Natural killer cell treated with Interleukin-12 subunit alpha and Interleukin-12 subunit beta and Interleukin-15 and Interleukin-18, amount 100 ng/mL, for 72 hours (primary cell): Measurements from ENCODE around the gene ZNF660. TPM values are rescaled to one million over a fixed set of nuclear protein-coding genes. Genes with fewer than 3 reads are reported as not detected.
"Not testable (repeated sequence)": the region's sequence is repeated elsewhere in the genome, so short reads cannot be mapped to it uniquely, and the experiment has no call there.

Experiments used
- ATAC-seq, 2 donors: fragments of 150-1000 bp; cut with Tn5 transposase in 1 of 2; sonication (Bioruptor Pico), chemical (Tn5 transposase) in 1 of 2; 2 replicates each; pipeline ENCODE4 v1.10.0; 2021
- DNase-seq: peaks from one replicate; pipeline ENCODE4 v3.0.0; 2022; ENCODE audit warnings: low spot score
- H3K27ac Mint-ChIP-seq, 2 donors: 1 replicate in 1 of 2; 2 replicates in 1 of 2; pipeline ENCODE4 v1.8.0; 2022; ENCODE audit warnings: mixed read lengths in 2 of 2, mild to moderate bottlenecking in 1 of 2, moderate library complexity in 1 of 2
- H3K27me3 Mint-ChIP-seq, 2 donors: 1 replicate in 1 of 2; 2 replicates in 1 of 2; pipeline ENCODE4 v1.8.0; 2022; ENCODE audit warnings: mixed read lengths in 2 of 2
- H3K36me3 Mint-ChIP-seq: one replicate; pipeline ENCODE4 v1.8.0; 2022; ENCODE audit warnings: mixed read lengths
- H3K4me1 Mint-ChIP-seq, 2 donors: 1 replicate in 1 of 2; 2 replicates in 1 of 2; pipeline ENCODE4 v1.8.0; 2022; ENCODE audit warnings: low read depth in 2 of 2, mixed read lengths in 2 of 2, mild to moderate bottlenecking in 1 of 2
- H3K4me3 Mint-ChIP-seq: one replicate; pipeline ENCODE4 v1.8.0; 2022; ENCODE audit warnings: mixed read lengths
- H3K9me3 Mint-ChIP-seq: 2 replicates; pipeline ENCODE4 v1.8.0; 2022; ENCODE audit warnings: mixed read lengths
- total RNA-seq, 2 donors: library from RNA; stranded (reverse); gene quantifications; one replicate each; pipeline ENCODE4 v1.2.3, GENCODE V29; 2022

Gene ZNF660
- total RNA-seq, 2 donors from 2014 or later, result 2.5 to 5.9 TPM

DNA sequence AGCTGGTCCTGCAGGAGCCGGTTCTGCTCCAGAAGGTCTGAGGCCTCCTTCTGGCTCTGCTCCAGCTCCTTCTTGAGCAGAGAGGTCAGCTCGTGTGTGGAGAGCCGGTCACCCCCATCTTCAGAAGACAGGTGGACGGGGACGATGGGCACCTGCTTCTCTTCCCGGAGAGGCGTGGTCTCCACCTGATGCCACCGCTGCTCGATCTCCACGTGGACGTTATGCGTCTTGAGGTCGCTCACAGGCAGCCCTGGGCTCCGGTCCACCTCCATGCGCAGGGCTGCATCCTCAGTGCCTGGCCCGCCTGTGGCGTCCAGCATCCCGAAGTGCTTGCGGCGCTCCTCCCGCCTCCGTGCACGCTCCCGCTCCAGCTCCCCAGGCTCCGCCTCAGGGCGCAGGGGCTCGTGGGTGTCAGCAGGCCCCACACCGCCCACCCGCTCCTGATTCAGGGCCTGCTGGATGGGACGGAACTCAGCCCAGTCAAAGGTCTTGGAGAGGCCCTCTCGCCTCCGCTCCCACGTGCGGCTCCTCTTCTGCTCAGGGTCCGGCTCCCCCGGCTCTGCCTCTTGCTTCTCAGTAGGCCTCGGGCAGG, 5.7 kb upstream of the ZNF660 start:
- H3K9me3 Mint-ChIP-seq, H3K27me3 Mint-ChIP-seq, H3K27ac Mint-ChIP-seq, DNase-seq, ATAC-seq, H3K4me3 Mint-ChIP-seq, H3K4me1 Mint-ChIP-seq: not testable (repeated sequence)
- peaks cover 23% of the 10 kb centered on the region for H3K36me3 Mint-ChIP-seq

DNA sequence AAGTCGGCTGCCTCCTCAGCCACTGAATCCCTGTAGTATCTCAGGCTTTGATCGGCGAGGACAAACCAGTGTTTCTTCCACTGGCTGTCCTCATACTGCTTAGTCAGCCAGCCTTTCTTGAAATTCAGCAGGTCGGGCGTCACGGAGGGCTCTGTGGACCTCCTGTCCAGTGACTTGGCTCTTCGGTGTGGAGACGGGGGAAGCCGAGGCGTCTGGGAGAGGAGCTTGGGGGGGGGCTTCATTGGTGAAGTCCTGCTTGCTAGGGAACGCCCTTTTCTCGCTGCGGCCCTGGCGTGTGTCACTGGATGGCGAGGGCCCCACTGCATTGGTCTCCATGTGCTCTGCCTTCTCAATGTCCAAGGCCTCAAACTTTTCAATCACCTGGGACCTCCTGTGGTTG, 5.0 kb upstream of the ZNF660 start:
- H3K27ac Mint-ChIP-seq, H3K4me3 Mint-ChIP-seq, H3K9me3 Mint-ChIP-seq, ATAC-seq, DNase-seq: not testable (repeated sequence)
- Mint-ChIP-seq H3K4me1 (peaks cover 8 to 11% of the 10 kb centered on the region in 2 donors), H3K36me3 (peaks cover 23% of the 10 kb centered on the region), H3K27me3 (peaks cover 0 to 11% of the 10 kb centered on the region in 2 donors)

DNA sequence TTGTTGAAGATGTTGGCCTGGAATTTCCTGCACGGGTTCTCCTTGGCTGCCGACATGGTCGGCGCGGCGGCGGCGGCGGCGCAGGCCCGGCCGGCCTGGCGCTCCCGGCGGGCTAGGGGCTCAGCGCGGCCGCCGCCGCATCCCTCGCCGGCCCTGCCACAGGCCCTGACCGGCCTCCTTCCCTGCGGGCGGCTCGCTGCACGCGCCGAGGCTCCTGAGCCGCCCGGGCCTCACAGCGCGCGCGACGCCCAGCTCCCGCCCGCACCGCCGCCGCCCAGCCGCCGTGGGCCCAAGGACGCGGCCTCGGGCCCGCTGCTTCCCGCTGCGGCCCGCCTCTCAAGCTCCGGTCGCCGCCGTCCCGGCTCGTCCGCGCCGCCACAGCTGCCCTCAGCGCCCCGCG, 3.8 kb upstream of the ZNF660 start:
- not testable (repeated sequence) for DNase-seq, ATAC-seq, H3K4me3 Mint-ChIP-seq, H3K9me3 Mint-ChIP-seq, H3K27ac Mint-ChIP-seq
- H3K27me3 Mint-ChIP-seq, result peaks cover 0 to 11% of the 10 kb centered on the region in 2 donors
- H3K36me3 Mint-ChIP-seq, result peaks cover 21% of the 10 kb centered on the region
- peaks cover 15 to 18% of the 10 kb centered on the region in 2 donors for H3K4me1 Mint-ChIP-seq

DNA sequence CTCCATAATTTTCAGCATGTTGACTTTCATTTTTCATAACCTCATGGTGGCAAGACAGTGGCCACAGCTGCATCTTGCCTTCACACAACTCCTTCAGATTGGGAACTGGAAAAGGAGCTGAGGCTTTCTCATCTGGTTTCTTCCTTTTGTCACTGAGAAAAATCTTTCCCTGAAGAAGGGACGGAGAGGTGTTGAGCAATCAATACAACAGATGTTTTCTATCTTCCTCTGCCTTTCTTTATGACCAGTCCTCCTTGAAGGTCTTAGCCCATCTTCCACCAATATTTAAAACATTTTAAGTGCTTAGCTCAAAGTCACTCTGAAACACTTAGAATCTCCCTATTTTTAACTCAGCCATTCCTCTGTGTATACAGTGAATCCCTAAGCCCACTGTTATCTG, 11.9 kb downstream of the ZNF660 start:
- ATAC-seq (no peak), DNase-seq (no peak)
- H3K4me1 Mint-ChIP-seq, result no peaks in the 10 kb centered on the region
- no peak overlapping the region for H3K27ac Mint-ChIP-seq
- H3K4me3 Mint-ChIP-seq, result no peak overlapping the region
- H3K36me3 Mint-ChIP-seq, result peaks cover 46% of the 10 kb centered on the region
- H3K27me3 Mint-ChIP-seq, result no peaks in the 10 kb centered on the region
- peaks cover 18% of the 10 kb centered on the region for H3K9me3 Mint-ChIP-seq

DNA sequence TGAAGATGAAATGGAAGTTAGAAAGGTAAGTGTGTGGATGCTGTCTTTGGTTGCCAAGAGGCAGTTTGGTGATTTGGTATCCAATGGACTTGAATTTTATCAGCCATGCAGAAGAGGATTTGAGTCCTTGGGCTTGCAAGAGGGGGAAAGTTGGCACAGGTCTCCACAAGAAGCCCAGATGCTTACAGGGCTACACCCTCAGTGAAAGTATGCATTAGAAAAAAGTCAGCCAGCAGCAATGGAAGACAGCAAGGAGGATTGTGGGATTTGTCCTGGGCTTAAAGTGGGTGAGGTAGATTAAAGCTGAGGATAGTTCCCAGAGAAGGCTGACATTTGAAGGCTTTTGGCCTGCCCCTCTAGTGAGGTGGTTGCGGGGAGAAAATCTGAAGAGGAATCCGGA, 17.0 kb downstream of the ZNF660 start:
- no peaks in the 10 kb centered on the region for H3K4me1 Mint-ChIP-seq
- DNase-seq, result no peak
- H3K4me3 Mint-ChIP-seq, result no peak overlapping the region
- peaks cover 4% of the 10 kb centered on the region for H3K9me3 Mint-ChIP-seq
- no peak overlapping the region for H3K27ac Mint-ChIP-seq
- H3K27me3 Mint-ChIP-seq, result no peaks in the 10 kb centered on the region
- no peak for ATAC-seq
- peaks cover 24% of the 10 kb centered on the region for H3K36me3 Mint-ChIP-seq

DNA sequence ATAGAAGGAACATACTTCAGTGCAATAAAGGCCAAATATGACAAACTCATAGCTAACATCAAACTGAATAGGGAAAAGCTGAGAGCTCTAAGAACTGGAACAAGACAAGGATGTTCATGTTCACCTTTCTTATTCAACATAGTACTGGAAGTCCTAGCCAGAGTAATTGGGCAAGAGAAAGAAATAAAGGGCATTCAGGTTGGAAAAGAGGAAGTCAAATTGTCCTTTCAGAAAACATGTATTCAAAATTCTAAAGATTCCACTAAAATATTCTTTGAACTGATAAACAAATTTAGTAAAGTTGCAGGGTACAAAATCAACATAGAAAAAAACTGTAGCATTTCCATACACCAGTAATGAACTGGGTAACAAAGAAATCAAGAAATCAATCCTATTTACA, 27.9 kb downstream of the ZNF660 start:
- peaks cover 14% of the 10 kb centered on the region for H3K36me3 Mint-ChIP-seq
- DNase-seq, result no peak
- no peaks in the 10 kb centered on the region for H3K27me3 Mint-ChIP-seq
- no peaks in the 10 kb centered on the region for H3K9me3 Mint-ChIP-seq
- no peaks in the 10 kb centered on the region for H3K4me1 Mint-ChIP-seq
- H3K4me3 Mint-ChIP-seq, result no peak overlapping the region
- ATAC-seq, result no peak
- H3K27ac Mint-ChIP-seq, result no peak overlapping the region

DNA sequence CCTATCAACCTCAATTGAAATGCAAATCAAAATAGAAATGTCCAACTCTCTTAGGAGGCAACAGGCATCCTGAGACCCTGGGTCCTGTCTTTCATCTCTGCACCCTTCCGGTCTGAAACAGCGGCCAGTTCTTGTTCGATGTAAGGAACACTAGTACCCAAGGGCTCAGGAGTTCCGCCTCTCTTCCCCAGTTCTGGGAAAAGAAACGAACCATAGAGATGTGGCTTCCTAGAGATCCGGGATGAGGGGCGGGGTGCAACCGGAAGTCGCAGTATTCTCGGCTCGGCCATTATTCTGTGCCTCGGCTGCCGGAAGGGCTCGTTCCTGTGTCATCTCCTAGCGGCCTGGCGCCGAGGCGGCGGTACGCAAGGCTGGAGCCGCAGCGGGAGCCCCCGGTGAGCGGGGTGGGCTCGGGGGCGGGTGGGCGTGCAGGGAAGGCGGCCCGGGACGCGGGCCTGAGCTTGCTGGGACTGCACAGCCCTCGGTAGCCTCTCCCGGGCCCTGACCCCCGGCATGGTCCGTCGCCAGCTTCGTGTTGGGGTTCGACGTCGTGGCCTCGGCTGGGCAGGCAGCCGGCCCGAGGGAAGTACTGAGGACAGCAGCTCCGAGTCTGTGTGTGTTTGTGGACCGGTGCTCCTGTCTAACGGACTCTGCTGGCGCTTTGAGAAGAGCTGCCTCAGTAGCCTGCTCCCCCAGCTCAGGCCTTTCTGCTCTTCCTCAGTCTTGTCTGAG, 40.2 kb downstream of the ZNF660 start, which contains the start of gene ZNF197:
Gene ZNF197 (plus strand): TSS at position 288 of the 732 bp plus-strand sequence. CDS start 4,119 bp downstream, outside the sequence.
- ATAC-seq (peak; percentile 92 to 96), DNase-seq (peak; percentile 86)
- Mint-ChIP-seq H3K9me3 (no peaks in the 10 kb centered on the region), H3K4me1 (peaks cover 20 to 22% of the 10 kb centered on the region in 2 donors), H3K4me3 (peak within 1 kb of the TSS; percentile 86), H3K27me3 (no peaks in the 10 kb centered on the region), H3K27ac (peak within 1 kb of the TSS; percentile 76 to 89), H3K36me3 (peaks cover 5% of the 10 kb centered on the region)

DNA sequence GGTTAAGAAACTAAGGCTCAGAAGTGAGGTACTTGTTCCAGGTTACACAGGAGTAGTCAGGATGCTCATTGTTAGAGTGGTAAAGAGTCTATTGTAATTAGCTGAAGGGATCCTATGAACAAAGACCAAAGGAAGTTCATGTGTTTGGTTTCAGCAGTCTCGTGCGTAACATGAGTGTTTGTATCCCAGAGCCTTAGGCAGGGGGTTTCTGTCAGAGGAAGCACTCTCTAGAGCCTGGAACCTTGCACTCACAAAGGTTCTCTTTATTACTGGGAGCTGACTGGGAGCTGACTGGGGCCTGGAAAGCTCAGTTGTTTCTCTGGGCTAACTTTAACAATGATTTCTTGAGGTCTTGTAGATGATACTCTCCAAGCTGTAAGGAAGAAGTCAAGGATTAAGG, 44.0 kb downstream of the ZNF660 start:
- H3K4me3 Mint-ChIP-seq, result no peak overlapping the region
- no peak for ATAC-seq
- no peaks in the 10 kb centered on the region for H3K9me3 Mint-ChIP-seq
- H3K36me3 Mint-ChIP-seq, result peaks cover 11% of the 10 kb centered on the region
- no peak for DNase-seq
- peaks cover 25 to 28% of the 10 kb centered on the region in 2 donors for H3K4me1 Mint-ChIP-seq
- H3K27me3 Mint-ChIP-seq, result no peaks in the 10 kb centered on the region
- no peak overlapping the region for H3K27ac Mint-ChIP-seq

DNA sequence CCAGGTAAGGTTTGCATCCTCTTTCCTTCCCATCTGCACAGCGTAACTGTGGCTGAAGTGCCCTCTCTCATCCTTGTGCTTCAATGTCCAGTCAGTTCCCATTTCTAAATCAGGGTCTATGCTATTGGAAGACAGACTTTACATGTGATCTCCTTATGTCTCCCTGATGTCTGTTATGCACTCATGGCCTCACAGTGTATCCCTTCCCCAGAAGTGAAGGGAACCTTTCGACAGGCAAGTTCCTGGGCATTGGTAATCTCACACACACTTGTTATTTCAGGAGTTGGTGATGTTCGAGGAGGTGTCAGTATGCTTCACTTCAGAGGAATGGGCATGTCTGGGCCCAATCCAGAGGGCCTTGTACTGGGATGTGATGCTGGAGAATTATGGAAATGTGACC, 47.4 kb downstream of the ZNF660 start:
- H3K9me3 Mint-ChIP-seq, result peaks cover 5% of the 10 kb centered on the region
- no peak overlapping the region for H3K4me3 Mint-ChIP-seq
- H3K4me1 Mint-ChIP-seq, result peaks cover 15 to 21% of the 10 kb centered on the region in 2 donors
- ATAC-seq (no peak), DNase-seq (no peak)
- H3K27me3 Mint-ChIP-seq, result no peaks in the 10 kb centered on the region
- H3K36me3 Mint-ChIP-seq, result peaks cover 30% of the 10 kb centered on the region
- no peak overlapping the region for H3K27ac Mint-ChIP-seq

DNA sequence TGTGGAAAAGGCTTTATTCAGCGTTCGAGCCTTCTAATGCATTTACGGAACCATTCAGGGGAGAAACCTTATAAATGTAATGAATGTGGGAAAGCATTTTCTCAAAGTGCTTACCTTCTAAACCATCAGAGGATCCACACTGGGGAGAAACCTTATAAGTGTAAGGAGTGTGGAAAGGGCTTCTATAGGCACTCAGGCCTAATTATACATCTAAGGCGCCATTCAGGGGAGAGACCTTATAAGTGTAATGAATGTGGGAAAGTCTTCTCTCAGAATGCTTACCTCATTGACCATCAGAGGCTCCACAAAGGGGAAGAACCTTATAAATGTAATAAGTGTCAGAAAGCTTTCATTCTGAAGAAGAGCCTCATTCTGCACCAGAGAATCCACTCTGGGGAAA, 57.6 kb downstream of the ZNF660 start:
- ATAC-seq, result no peak
- H3K9me3 Mint-ChIP-seq, result peaks cover 20% of the 10 kb centered on the region
- H3K36me3 Mint-ChIP-seq, result peaks cover 60% of the 10 kb centered on the region
- H3K27me3 Mint-ChIP-seq, result no peaks in the 10 kb centered on the region
- no peak for DNase-seq
- no peak overlapping the region for H3K4me3 Mint-ChIP-seq
- no peak overlapping the region for H3K27ac Mint-ChIP-seq
- peaks cover under 1 to 15% of the 10 kb centered on the region in 2 donors for H3K4me1 Mint-ChIP-seq

DNA sequence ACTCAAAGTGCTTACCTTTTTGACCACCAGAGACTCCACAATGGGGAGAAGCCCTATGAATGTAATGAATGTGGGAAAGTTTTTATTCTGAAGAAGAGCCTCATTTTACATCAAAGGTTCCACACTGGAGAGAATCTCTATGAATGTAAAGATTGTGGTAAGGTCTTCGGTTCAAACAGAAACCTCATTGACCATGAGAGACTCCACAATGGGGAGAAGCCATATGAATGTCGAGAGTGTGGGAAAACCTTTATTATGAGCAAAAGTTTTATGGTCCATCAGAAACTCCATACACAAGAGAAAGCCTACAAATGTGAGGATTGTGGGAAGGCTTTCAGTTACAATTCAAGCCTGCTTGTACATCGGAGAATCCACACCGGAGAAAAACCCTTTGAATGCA, 58.3 kb downstream of the ZNF660 start:
- H3K36me3 Mint-ChIP-seq, result peaks cover 53% of the 10 kb centered on the region
- no peak overlapping the region for H3K27ac Mint-ChIP-seq
- peaks cover 20% of the 10 kb centered on the region for H3K9me3 Mint-ChIP-seq
- peaks cover 7 to 21% of the 10 kb centered on the region in 2 donors for H3K4me1 Mint-ChIP-seq
- H3K27me3 Mint-ChIP-seq, result no peaks in the 10 kb centered on the region
- H3K4me3 Mint-ChIP-seq, result no peak overlapping the region
- ATAC-seq, result no peak
- DNase-seq, result no peak

DNA sequence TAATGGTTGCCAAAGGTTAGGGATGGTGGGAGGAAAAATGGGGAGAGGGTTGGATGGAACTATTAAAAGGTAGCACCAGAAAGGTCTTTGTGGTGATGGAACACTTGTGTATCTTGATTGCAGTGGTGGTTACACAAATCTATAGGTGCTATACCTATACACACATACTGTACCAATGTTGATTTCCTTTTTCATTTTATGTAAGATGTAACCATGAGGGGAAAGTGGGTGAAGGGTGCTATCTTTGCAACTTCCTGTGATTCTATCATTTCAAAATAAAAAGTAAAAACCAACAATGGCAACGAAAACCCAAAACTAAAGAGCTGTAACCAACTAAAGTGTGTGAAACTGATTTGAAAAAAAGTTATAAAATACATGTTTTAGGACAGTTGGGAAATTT, 63.0 kb downstream of the ZNF660 start:
- H3K4me1 Mint-ChIP-seq, result peaks cover 15% of the 10 kb centered on the region in 2 donors
- ATAC-seq (peak; percentile 47 to 52), DNase-seq (no peak)
- H3K27me3 Mint-ChIP-seq, result no peaks in the 10 kb centered on the region
- H3K4me3 Mint-ChIP-seq, result peak overlapping the region; percentile 80
- peaks cover 9% of the 10 kb centered on the region for H3K9me3 Mint-ChIP-seq
- H3K27ac Mint-ChIP-seq, result peak overlapping the region; percentile 53 to 86
- H3K36me3 Mint-ChIP-seq, result peaks cover 17% of the 10 kb centered on the region

DNA sequence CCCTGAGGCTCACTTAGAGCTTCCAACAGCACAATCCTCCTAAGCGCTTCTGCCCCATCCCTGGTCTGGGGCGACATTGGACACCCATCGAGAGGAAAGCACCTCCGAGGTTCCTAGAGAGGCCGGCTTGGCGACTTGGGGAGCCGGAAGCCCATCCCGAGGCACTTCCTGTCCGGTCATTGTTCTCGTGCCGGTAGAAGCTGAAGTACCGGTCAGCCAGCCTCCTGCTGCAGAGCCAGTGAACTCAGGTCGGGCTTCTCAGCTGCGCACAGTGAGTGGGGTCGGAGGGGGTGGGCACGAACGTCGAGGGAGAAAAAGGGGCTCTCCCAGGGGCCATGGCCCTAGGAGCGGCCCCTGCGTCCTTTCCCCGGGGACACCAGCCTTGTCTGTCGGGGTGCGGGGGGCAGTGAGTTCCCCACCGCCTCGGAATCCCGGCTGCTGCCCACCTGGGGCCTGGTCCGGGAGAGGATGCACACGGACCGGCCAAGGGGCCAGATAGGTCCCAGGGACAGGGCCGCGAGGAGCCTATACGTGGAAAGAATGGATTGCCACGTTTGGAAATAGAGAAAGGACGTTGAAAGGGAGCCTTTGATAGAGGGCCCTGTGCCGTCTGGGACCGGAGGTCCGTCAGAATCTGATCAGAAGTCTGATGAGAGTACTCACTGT, 63.9 kb downstream of the ZNF660 start, which contains the start of gene ZNF35:
Gene ZNF35 (plus strand): TSS at position 169 of the 666 bp plus-strand sequence. CDS start 2,336 bp downstream, outside the sequence.
- H3K27ac Mint-ChIP-seq, result peak within 1 kb of the TSS; percentile 53 to 86
- ATAC-seq (peak; percentile 91 to 94), DNase-seq (peak; percentile 87)
- peaks cover 15 to 18% of the 10 kb centered on the region in 2 donors for H3K4me1 Mint-ChIP-seq
- no peaks in the 10 kb centered on the region for H3K9me3 Mint-ChIP-seq
- H3K27me3 Mint-ChIP-seq, result no peaks in the 10 kb centered on the region
- peaks cover 13% of the 10 kb centered on the region for H3K36me3 Mint-ChIP-seq
- H3K4me3 Mint-ChIP-seq, result peak within 1 kb of the TSS; percentile 80
